GM12878 (cell line): ENCODE data around the gene CCDC12. TPM values are rescaled to one million over a fixed set of nuclear protein-coding genes. Genes with fewer than 3 reads are reported as not detected.

Experiments
- FOXK2 ChIP-seq: fragments of 450-650 bp; IDR thresholded peaks from 2 replicates; pipeline ENCODE4 v1.6.1; 2017; ENCODE audit warnings: mild to moderate bottlenecking, moderate library complexity
- JUND ChIP-seq: IDR thresholded peaks from 2 replicates; pipeline ENCODE4 v1.6.1; 2012; ENCODE audit warnings: low read depth, mild to moderate bottlenecking, low read length, improper control_type of control experiment, moderate library complexity
- PML ChIP-seq: IDR thresholded peaks from 2 replicates; pipeline ENCODE4 v1.6.1; 2012; ENCODE audit warnings: low read length, inconsistent platforms
- TCF3 ChIP-seq: IDR thresholded peaks from 2 replicates; pipeline ENCODE4 v1.6.1; 2012; ENCODE audit warnings: low read depth, mild to moderate bottlenecking, low read length, borderline replicate concordance; ENCODE audit not compliant: insufficient read depth
- ZBED1 ChIP-seq: IDR thresholded peaks from 2 replicates; pipeline ENCODE4 v1.6.1; 2016; ENCODE audit warnings: borderline replicate concordance
- ZNF622 ChIP-seq: fragments of 450-650 bp; IDR thresholded peaks from 2 replicates; pipeline ENCODE4 v1.6.1; 2017; ENCODE audit warnings: mild to moderate bottlenecking, inconsistent platforms
- polyA plus RNA-seq, 11 experiments: library from polyadenylated mRNA; depleted of rRNA in 4 of 11; unstranded in 6 of 11; stranded (reverse) in 5 of 11; fragments of >200 nt; fragmentation: Nextera tagmentation in 4 of 11; fragmentation: Illumina TruSeq in 1 of 11; extraction: Ambion mirVana in 4 of 11; extraction: Trizol in 1 of 11; gene quantifications; 1 replicate in 1 of 11; 2 replicates in 10 of 11; pipeline versions ENCODE4 v1.2.1 to v1.2.3, GENCODE V29; 2011 to 2016; ENCODE audit warnings: inconsistent platforms in 2 of 11, missing spikeins in 2 of 11, low read depth in 1 of 11
- total RNA-seq, 4 experiments: library from RNA; depleted of rRNA in 3 of 4; stranded (reverse); fragments of >200 nt in 3 of 4; fragmentation: Illumina TruSeq in 1 of 4; extraction: Trizol in 1 of 4; gene quantifications; 2 replicates each; pipeline versions ENCODE4 v1.2.1 to v1.2.3, GENCODE V29; 2013 to 2021
- TF ChIP-seq, protein P1 (sequence below): IDR thresholded peaks from 2 replicates; pipeline ENCODE4 v1.6.1; 2012; ENCODE audit warnings: low read depth, low read length, improper control_type of control experiment
- TF ChIP-seq, protein P2 (sequence below): fragments of 450-650 bp; formaldehyde crosslinking; IDR thresholded peaks from 2 replicates; pipeline ENCODE4 v1.4.0; 2020; ENCODE audit warnings: mild to moderate bottlenecking, moderate library complexity
- TF ChIP-seq, protein P3 (sequence below): fragments of 450-650 bp; IDR thresholded peaks from 2 replicates; pipeline ENCODE4 v1.6.1; 2017; ENCODE audit warnings: mild to moderate bottlenecking, low read depth, inconsistent platforms; ENCODE audit not compliant: poor library complexity, severe bottlenecking
- TF ChIP-seq, protein P4 (sequence below): fragments of 150-350 bp; IDR thresholded peaks from 2 replicates; pipeline ENCODE4 v1.6.1; 2014; ENCODE audit warnings: mild to moderate bottlenecking, low read depth, low read length
- TF ChIP-seq, protein P5 (sequence below): fragments of 450-650 bp; IDR thresholded peaks from 2 replicates; pipeline ENCODE4 v1.6.1; 2018; ENCODE audit warnings: borderline replicate concordance, mild to moderate bottlenecking; ENCODE audit not compliant: partially characterized antibody
- TF ChIP-seq, protein P6 (sequence below): IDR thresholded peaks from 2 replicates; pipeline ENCODE4 v1.6.1; 2012; ENCODE audit warnings: mild to moderate bottlenecking, low read depth, low read length

CCDC12 gene
- total and polyA plus RNA-seq, 10 of the 15 experiments (the other 5 are each of a cell fraction or from before 2014, with no cell fraction given), result 9.2 to 91.4 (median 61.3) TPM

DNA sequence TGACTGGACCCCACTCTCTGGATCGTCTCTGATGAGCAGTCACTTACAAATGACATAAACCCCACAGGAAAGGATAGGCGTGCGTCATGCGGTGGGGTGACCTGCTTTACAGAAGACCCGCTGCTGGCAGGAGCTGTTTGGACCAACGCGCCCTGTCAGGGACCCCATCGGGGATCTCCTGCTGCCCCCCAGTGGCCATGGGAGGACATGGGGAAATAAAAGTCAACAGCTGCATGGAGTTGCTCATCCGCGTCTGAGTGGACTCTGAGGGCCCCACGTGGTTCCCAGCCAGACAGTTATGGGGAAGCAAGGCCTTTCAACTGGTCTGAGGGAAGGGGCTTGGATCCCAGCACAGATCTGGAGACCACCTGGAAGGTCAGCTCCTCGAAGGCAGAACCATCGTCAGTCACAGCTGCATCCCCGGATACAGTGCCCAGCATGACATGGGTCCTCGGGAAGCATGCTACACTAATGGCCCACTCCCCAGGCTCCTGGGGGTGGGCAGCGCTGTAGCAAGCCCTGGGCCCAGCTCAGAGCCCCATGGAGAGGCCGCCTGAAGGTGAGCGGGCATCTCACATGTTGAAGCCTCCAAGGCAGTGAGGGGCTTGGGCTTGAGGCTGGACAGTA lies 66.9 kb downstream of the CCDC12 start (continued):
- TF ChIP-seq ZBED1, result no peak
- no peak for TF ChIP-seq ZNF622
- TF ChIP-seq, protein P1, sequence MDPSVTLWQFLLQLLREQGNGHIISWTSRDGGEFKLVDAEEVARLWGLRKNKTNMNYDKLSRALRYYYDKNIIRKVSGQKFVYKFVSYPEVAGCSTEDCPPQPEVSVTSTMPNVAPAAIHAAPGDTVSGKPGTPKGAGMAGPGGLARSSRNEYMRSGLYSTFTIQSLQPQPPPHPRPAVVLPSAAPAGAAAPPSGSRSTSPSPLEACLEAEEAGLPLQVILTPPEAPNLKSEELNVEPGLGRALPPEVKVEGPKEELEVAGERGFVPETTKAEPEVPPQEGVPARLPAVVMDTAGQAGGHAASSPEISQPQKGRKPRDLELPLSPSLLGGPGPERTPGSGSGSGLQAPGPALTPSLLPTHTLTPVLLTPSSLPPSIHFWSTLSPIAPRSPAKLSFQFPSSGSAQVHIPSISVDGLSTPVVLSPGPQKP, result no peak
- TF ChIP-seq, protein P2, sequence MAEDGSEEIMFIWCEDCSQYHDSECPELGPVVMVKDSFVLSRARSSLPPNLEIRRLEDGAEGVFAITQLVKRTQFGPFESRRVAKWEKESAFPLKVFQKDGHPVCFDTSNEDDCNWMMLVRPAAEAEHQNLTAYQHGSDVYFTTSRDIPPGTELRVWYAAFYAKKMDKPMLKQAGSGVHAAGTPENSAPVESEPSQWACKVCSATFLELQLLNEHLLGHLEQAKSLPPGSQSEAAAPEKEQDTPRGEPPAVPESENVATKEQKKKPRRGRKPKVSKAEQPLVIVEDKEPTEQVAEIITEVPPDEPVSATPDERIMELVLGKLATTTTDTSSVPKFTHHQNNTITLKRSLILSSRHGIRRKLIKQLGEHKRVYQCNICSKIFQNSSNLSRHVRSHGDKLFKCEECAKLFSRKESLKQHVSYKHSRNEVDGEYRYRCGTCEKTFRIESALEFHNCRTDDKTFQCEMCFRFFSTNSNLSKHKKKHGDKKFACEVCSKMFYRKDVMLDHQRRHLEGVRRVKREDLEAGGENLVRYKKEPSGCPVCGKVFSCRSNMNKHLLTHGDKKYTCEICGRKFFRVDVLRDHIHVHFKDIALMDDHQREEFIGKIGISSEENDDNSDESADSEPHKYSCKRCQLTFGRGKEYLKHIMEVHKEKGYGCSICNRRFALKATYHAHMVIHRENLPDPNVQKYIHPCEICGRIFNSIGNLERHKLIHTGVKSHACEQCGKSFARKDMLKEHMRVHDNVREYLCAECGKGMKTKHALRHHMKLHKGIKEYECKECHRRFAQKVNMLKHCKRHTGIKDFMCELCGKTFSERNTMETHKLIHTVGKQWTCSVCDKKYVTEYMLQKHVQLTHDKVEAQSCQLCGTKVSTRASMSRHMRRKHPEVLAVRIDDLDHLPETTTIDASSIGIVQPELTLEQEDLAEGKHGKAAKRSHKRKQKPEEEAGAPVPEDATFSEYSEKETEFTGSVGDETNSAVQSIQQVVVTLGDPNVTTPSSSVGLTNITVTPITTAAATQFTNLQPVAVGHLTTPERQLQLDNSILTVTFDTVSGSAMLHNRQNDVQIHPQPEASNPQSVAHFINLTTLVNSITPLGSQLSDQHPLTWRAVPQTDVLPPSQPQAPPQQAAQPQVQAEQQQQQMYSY (CRISPR knock-in tag), result no peak
- no peak for TF ChIP-seq PML
- no peak for TF ChIP-seq FOXK2
- TF ChIP-seq, protein P3, sequence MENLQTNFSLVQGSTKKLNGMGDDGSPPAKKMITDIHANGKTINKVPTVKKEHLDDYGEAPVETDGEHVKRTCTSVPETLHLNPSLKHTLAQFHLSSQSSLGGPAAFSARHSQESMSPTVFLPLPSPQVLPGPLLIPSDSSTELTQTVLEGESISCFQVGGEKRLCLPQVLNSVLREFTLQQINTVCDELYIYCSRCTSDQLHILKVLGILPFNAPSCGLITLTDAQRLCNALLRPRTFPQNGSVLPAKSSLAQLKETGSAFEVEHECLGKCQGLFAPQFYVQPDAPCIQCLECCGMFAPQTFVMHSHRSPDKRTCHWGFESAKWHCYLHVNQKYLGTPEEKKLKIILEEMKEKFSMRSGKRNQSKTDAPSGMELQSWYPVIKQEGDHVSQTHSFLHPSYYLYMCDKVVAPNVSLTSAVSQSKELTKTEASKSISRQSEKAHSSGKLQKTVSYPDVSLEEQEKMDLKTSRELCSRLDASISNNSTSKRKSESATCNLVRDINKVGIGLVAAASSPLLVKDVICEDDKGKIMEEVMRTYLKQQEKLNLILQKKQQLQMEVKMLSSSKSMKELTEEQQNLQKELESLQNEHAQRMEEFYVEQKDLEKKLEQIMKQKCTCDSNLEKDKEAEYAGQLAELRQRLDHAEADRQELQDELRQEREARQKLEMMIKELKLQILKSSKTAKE, result no peak
- no peak for TF ChIP-seq JUND
- TF ChIP-seq, protein P4, sequence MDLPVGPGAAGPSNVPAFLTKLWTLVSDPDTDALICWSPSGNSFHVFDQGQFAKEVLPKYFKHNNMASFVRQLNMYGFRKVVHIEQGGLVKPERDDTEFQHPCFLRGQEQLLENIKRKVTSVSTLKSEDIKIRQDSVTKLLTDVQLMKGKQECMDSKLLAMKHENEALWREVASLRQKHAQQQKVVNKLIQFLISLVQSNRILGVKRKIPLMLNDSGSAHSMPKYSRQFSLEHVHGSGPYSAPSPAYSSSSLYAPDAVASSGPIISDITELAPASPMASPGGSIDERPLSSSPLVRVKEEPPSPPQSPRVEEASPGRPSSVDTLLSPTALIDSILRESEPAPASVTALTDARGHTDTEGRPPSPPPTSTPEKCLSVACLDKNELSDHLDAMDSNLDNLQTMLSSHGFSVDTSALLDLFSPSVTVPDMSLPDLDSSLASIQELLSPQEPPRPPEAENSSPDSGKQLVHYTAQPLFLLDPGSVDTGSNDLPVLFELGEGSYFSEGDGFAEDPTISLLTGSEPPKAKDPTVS, result no peak
- TF ChIP-seq, protein P5, sequence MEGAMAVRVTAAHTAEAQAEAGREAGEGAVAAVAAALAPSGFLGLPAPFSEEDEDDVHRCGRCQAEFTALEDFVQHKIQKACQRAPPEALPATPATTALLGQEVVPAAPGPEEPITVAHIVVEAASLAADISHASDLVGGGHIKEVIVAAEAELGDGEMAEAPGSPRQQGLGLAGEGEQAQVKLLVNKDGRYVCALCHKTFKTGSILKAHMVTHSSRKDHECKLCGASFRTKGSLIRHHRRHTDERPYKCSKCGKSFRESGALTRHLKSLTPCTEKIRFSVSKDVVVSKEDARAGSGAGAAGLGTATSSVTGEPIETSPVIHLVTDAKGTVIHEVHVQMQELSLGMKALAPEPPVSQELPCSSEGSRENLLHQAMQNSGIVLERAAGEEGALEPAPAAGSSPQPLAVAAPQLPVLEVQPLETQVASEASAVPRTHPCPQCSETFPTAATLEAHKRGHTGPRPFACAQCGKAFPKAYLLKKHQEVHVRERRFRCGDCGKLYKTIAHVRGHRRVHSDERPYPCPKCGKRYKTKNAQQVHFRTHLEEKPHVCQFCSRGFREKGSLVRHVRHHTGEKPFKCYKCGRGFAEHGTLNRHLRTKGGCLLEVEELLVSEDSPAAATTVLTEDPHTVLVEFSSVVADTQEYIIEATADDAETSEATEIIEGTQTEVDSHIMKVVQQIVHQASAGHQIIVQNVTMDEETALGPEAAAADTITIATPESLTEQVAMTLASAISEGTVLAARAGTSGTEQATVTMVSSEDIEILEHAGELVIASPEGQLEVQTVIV, result no peak
- TF ChIP-seq TCF3, result peak; percentile 76; the same call in 1 of the 2 replicates
- TF ChIP-seq, protein P6, sequence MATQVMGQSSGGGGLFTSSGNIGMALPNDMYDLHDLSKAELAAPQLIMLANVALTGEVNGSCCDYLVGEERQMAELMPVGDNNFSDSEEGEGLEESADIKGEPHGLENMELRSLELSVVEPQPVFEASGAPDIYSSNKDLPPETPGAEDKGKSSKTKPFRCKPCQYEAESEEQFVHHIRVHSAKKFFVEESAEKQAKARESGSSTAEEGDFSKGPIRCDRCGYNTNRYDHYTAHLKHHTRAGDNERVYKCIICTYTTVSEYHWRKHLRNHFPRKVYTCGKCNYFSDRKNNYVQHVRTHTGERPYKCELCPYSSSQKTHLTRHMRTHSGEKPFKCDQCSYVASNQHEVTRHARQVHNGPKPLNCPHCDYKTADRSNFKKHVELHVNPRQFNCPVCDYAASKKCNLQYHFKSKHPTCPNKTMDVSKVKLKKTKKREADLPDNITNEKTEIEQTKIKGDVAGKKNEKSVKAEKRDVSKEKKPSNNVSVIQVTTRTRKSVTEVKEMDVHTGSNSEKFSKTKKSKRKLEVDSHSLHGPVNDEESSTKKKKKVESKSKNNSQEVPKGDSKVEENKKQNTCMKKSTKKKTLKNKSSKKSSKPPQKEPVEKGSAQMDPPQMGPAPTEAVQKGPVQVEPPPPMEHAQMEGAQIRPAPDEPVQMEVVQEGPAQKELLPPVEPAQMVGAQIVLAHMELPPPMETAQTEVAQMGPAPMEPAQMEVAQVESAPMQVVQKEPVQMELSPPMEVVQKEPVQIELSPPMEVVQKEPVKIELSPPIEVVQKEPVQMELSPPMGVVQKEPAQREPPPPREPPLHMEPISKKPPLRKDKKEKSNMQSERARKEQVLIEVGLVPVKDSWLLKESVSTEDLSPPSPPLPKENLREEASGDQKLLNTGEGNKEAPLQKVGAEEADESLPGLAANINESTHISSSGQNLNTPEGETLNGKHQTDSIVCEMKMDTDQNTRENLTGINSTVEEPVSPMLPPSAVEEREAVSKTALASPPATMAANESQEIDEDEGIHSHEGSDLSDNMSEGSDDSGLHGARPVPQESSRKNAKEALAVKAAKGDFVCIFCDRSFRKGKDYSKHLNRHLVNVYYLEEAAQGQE, result no peak
